Measurements from ENCODE around the gene COPG1.

Gene COPG1

DNA sequence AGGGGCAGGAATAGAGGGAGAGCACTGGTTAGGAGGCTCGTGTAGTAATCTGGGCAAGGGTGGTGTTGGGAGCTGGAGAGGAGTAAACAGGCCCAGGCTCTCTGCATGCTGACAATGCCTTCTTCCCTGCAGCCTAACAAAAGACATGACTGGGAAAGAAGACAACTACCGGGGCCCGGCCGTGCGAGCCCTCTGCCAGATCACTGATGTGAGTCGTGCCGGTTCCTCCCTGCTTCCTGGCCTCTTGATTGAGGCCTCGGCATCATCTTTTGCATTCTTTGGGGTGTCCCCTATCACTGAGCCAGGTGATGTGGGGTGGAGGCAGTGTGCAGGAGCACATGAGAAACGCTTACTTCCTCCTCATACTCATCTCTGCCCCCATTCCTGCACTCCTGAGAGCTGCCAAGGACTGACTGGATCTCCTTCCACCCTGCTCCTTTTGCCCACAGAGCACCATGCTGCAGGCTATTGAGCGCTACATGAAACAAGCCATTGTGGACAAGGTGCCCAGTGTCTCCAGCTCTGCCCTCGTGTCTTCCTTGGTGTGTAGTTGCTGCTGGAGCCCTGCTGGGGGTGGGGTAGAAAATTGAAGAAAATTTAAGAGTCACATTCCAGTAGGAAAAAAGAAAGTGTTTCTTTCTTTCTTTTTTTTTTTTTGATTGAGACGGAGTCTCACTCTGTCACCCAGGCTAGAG is 5.3 kb downstream of the COPG1 start:
- Histone ChIP-seq H3K4me2 (ENCODE audit: low read length) (no peak overlapping the region), H3K27me3 (ENCODE audit: control insufficient read depth, insufficient read depth, low read length) (no peaks in the 10 kb centered on the region), H3K9ac (no peak overlapping the region), H3K9me3 (ENCODE audit: control insufficient read depth, low read length) (no peaks in the 10 kb centered on the region), H3K4me3 (ENCODE audit: low read depth, low read length) (no peak overlapping the region), H3K27ac (no peak overlapping the region), H2AFZ (no peak overlapping the region), H3K79me2 (peaks cover 8% of the 10 kb centered on the region), H3K36me3 (ENCODE audit: control insufficient read depth, insufficient read depth, low read length) (no peaks in the 10 kb centered on the region), H3K4me1 (peaks cover 5% of the 10 kb centered on the region)
- TF ChIP-seq, protein P1, sequence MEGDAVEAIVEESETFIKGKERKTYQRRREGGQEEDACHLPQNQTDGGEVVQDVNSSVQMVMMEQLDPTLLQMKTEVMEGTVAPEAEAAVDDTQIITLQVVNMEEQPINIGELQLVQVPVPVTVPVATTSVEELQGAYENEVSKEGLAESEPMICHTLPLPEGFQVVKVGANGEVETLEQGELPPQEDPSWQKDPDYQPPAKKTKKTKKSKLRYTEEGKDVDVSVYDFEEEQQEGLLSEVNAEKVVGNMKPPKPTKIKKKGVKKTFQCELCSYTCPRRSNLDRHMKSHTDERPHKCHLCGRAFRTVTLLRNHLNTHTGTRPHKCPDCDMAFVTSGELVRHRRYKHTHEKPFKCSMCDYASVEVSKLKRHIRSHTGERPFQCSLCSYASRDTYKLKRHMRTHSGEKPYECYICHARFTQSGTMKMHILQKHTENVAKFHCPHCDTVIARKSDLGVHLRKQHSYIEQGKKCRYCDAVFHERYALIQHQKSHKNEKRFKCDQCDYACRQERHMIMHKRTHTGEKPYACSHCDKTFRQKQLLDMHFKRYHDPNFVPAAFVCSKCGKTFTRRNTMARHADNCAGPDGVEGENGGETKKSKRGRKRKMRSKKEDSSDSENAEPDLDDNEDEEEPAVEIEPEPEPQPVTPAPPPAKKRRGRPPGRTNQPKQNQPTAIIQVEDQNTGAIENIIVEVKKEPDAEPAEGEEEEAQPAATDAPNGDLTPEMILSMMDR (IDR thresholded peaks at IDR 0.05): no peak

DNA sequence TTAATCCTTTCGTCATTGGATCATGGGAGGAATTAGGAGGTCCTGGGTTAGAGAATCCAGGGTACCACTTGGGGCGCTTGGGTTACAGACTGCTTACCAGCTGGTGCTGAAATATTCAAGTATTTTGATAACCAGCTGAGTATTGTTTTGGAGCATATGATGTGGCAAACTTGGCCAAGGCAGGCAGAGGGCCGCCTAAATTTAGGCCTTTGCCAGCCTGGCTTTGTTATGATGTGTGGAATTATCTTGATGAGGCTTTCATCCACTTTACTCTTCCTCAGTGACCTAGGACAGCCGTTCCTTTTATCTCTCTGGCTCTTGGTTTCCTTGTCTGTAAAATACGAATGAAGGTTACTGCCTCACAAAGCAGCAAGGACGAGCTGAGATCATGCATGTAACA is 6.9 kb downstream of the COPG1 start:
- Histone ChIP-seq H3K36me3 (ENCODE audit: control insufficient read depth, insufficient read depth, low read length) (no peaks in the 10 kb centered on the region), H3K27ac (no peak overlapping the region), H3K9me3 (ENCODE audit: control insufficient read depth, low read length) (no peaks in the 10 kb centered on the region), H3K27me3 (ENCODE audit: control insufficient read depth, insufficient read depth, low read length) (no peaks in the 10 kb centered on the region), H2AFZ (no peak overlapping the region), H3K4me3 (ENCODE audit: low read depth, low read length) (no peak overlapping the region), H3K4me2 (ENCODE audit: low read length) (no peak overlapping the region), H3K9ac (no peak overlapping the region), H3K79me2 (no peaks in the 10 kb centered on the region), H3K4me1 (no peaks in the 10 kb centered on the region)
- TF ChIP-seq, protein P1 (IDR thresholded peaks at IDR 0.05): no peak

DNA sequence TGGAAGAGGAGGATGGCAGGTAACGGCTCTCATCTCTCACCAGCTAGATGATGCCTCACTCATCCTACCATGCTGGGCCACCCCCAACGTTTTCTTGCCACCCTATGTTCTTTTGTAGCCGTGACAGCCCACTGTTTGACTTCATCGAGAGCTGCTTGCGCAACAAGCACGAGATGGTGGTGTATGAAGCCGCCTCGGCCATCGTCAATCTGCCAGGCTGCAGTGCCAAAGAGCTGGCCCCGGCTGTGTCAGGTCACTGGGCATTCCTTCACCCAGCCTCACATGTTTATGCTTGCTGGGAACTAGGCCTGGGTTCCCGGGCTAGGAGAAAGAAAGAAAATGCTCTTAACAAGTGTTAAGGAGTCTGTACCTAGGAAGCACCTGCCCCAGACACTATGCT is 8.2 kb downstream of the COPG1 start:
- TF ChIP-seq, protein P1 (IDR thresholded peaks at IDR 0.05): no peak
- H3K4me2 ChIP-seq (ENCODE audit: low read length): no peak overlapping the region

DNA sequence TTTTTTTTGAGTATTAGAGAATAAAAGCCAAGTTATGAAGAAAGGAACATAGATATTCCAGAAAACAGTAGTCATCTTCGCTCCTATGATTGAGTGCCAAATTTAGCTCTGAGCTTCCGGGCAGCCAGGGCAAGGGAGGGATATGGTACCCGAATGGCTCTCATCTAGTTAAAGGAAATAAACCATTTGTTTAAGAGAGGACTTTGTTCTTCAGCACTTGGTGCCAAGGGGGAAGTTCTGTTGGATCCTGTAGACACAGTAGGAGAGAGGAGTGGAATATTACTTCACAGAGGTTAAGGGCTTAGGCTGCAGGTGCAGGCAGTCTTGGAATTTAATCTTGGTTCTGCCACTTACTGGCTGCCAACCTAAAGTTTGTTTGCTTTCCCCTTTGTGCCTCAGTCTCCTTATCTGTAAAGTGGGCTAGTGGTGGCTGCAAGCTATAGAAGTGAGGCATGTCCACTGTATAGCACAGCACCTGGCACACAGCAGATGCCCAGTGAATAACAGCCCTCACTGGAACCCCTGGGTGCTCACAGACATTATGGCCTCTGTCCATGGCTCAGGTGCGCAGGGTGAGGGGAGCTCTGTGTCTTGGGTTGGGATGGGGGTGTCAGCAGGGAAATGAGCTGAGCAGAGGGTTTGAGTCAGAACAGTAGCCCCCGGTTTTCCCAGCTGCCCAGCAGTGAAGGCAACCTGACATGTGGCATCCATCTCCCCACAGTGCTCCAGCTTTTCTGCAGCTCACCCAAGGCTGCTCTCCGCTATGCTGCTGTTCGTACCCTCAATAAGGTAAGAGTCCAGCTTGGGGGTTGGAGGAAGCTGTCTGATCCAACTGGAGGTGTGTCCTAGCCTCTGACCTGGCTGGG is 10.4 kb downstream of the COPG1 start:
- Histone ChIP-seq H3K4me3 (ENCODE audit: low read depth, low read length) (no peak overlapping the region), H3K27me3 (ENCODE audit: control insufficient read depth, insufficient read depth, low read length) (no peaks in the 10 kb centered on the region), H3K79me2 (no peaks in the 10 kb centered on the region), H3K27ac (no peak overlapping the region), H3K4me2 (ENCODE audit: low read length) (no peak overlapping the region), H2AFZ (no peak overlapping the region), H3K9me3 (ENCODE audit: control insufficient read depth, low read length) (no peaks in the 10 kb centered on the region), H3K4me1 (no peaks in the 10 kb centered on the region), H3K36me3 (ENCODE audit: control insufficient read depth, insufficient read depth, low read length) (no peaks in the 10 kb centered on the region), H3K9ac (no peak overlapping the region)
- TF ChIP-seq, protein P1 (IDR thresholded peaks at IDR 0.05): no peak

More for the DNA sequence above, 8.2 kb downstream of the COPG1 start:
- H3K4me3 ChIP-seq (ENCODE audit: low read depth, low read length): no peak overlapping the region
- no peaks in the 10 kb centered on the region for H3K9me3 ChIP-seq (ENCODE audit: control insufficient read depth, low read length)
- H3K79me2 ChIP-seq: no peaks in the 10 kb centered on the region
- no peaks in the 10 kb centered on the region for H3K36me3 ChIP-seq (ENCODE audit: control insufficient read depth, insufficient read depth, low read length)
- H3K27ac ChIP-seq: no peak overlapping the region
- H3K9ac ChIP-seq: no peak overlapping the region
- no peaks in the 10 kb centered on the region for H3K4me1 ChIP-seq
- H3K27me3 ChIP-seq (ENCODE audit: control insufficient read depth, insufficient read depth, low read length): no peaks in the 10 kb centered on the region
- no peak overlapping the region for H2AFZ ChIP-seq
